Common myeloid progenitor, CD34-positive (primary cell): ENCODE measurements around the gene FER.

ENCODE experiments used
- CTCF ChIA-PET: fragments of 350-600 bp; sonication (Branson Sonifier 250); formaldehyde crosslinking; loops from one replicate; lab custom pipeline; 2021; ENCODE audit warnings: antibody characterized with exemption; lab: Charles Lee
- POLR2A ChIA-PET: fragments of 350-600 bp; sonication (Branson Sonifier 250); formaldehyde crosslinking; loops from one replicate; lab custom pipeline; 2021; ENCODE audit warnings: antibody characterized with exemption; lab: Charles Lee
- DNase-seq, 3 donors: peaks; one replicate each; pipeline versions ENCODE4 v3.0.0 to v3.0.0-alpha.2; 2013
- H3K27ac ChIP-seq, 2 experiments: 1 replicate in 1 of 2; 2 replicates in 1 of 2; pipeline ENCODE4 v1.7.0; 2013; ENCODE audit warnings: inconsistent platforms in 2 of 2, low read length in 2 of 2, mild to moderate bottlenecking in 2 of 2, low read depth in 1 of 2, moderate library complexity in 1 of 2; ENCODE audit not compliant: severe bottlenecking in 2 of 2, insufficient read depth in 1 of 2, poor library complexity in 1 of 2
- H3K27me3 ChIP-seq, 5 experiments: replicated peaks in 2 of 5; 1 replicate in 3 of 5; 2 replicates in 2 of 5; pipeline versions ENCODE4 v1.6.1 to v1.7.0; 2013; ENCODE audit warnings: low read length in 4 of 5, mild to moderate bottlenecking in 2 of 5, moderate library complexity in 2 of 5, inconsistent platforms in 1 of 5; ENCODE audit not compliant: insufficient read depth in 5 of 5, control insufficient read depth in 4 of 5
- H3K36me3 ChIP-seq, 4 experiments: 1 replicate in 2 of 4; 2 replicates in 2 of 4; pipeline versions ENCODE4 v1.6.1 to v1.7.0; 2013; ENCODE audit warnings: low read length in 3 of 4, control low read depth in 1 of 4, mild to moderate bottlenecking in 1 of 4; ENCODE audit not compliant: control insufficient read depth in 4 of 4, insufficient read depth in 4 of 4
- H3K4me1 ChIP-seq, 4 experiments: 1 replicate in 3 of 4; 2 replicates in 1 of 4; pipeline versions ENCODE4 v1.6.1 to v1.7.1; 2013; ENCODE audit warnings: low read length in 3 of 4, mild to moderate bottlenecking in 3 of 4, control low read depth in 1 of 4, inconsistent platforms in 1 of 4, moderate library complexity in 1 of 4; ENCODE audit not compliant: control insufficient read depth in 4 of 4, insufficient read depth in 4 of 4; ENCODE audit errors: control extremely low read depth in 1 of 4
- H3K4me3 ChIP-seq, 7 experiments: 1 replicate in 4 of 7; 2 replicates in 3 of 7; pipeline versions ENCODE4 v1.5.1 to v1.7.0; 2013; ENCODE audit warnings: mild to moderate bottlenecking in 7 of 7, low read length in 6 of 7, moderate library complexity in 6 of 7, inconsistent platforms in 2 of 7, low read depth in 2 of 7, control low read depth in 1 of 7; ENCODE audit not compliant: insufficient read depth in 4 of 7, control insufficient read depth in 1 of 7; ENCODE audit errors: extremely low read depth in 1 of 7
- H3K9me3 ChIP-seq, 5 experiments: 1 replicate in 4 of 5; 2 replicates in 1 of 5; pipeline versions ENCODE4 v1.6.1 to v1.7.1; 2013; ENCODE audit warnings: low read length in 4 of 5, mild to moderate bottlenecking in 2 of 5, inconsistent platforms in 1 of 5, low read depth in 1 of 5, moderate library complexity in 1 of 5; ENCODE audit not compliant: control insufficient read depth in 4 of 5, insufficient read depth in 2 of 5; ENCODE audit errors: control extremely low read depth in 1 of 5
- WGBS: methylation state at CpG from one replicate; pipeline ENCODE4 v1.1.5; 2013; ENCODE audit not compliant: insufficient coverage; 5-methylcytosine and 5-hydroxymethylcytosine counted together

Gene FER

GRCh38 chr5:108941746-108942145 is 194.0 kb downstream of the FER start:
- H3K9me3 ChIP-seq: no peaks in the 10 kb centered on the region
- POLR2A ChIA-PET: no interaction called here
- CTCF ChIA-PET: no interaction called here
- H3K4me1 ChIP-seq: no peaks in the 10 kb centered on the region
- no peak overlapping the region for H3K27ac ChIP-seq
- H3K27me3 ChIP-seq: no peaks in the 10 kb centered on the region
- WGBS: 100% methylated on average over 1 of the region's 2 CpGs
- peaks cover 0 to 3% (median 0%) of the 10 kb centered on the region in 4 experiments for H3K36me3 ChIP-seq
- H3K4me3 ChIP-seq: no peak overlapping the region
- DNase-seq: no peak

DNA sequence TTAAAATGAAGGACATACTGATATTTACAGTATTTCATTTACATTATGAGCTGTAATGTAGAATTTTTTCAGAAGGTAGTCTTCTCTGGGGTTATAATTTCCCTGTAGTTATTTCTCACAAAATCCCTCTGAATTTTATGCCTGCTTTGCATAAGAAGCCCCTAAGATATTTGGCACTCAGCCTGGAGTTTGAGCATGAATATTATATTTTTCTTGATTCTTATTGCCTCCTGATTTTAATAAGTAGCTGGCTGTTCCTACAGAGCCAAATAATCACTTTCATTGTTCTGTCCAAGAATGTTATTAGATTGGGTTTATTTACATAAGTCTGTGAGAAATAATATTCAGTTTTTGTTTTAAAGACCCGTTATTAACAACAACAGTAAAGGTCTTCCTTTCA is 195.0 kb downstream of the FER start:
- POLR2A ChIA-PET: no interaction called here
- DNase-seq: no peak
- peaks cover 0 to 3% (median 0%) of the 10 kb centered on the region in 4 experiments for H3K36me3 ChIP-seq
- H3K27me3 ChIP-seq: no peaks in the 10 kb centered on the region
- H3K4me1 ChIP-seq: no peaks in the 10 kb centered on the region
- H3K27ac ChIP-seq: no peak overlapping the region
- CTCF ChIA-PET: no interaction called here
- WGBS: no CpG with 5 or more reads among the region's 1 CpG
- no peak overlapping the region for H3K4me3 ChIP-seq
- no peaks in the 10 kb centered on the region for H3K9me3 ChIP-seq

GRCh38 chr5:108945094-108945493 is 197.4 kb downstream of the FER start:
- Histone ChIP-seq H3K36me3 (peaks cover 0 to 3% (median 0%) of the 10 kb centered on the region in 4 experiments), H3K4me3 (no peak overlapping the region), H3K4me1 (no peaks in the 10 kb centered on the region), H3K27me3 (no peaks in the 10 kb centered on the region), H3K27ac (no peak overlapping the region), H3K9me3 (no peaks in the 10 kb centered on the region)
- no peak for DNase-seq
- CTCF ChIA-PET: no interaction called here
- POLR2A ChIA-PET: no interaction called here
- WGBS: 100% methylated on average over 1 of the region's 3 CpGs

GRCh38 chr5:108946008-108946407 is 198.3 kb downstream of the FER start:
- ChIA-PET CTCF (no interaction called here), POLR2A (no interaction called here)
- no peaks in the 10 kb centered on the region for H3K27me3 ChIP-seq
- H3K4me3 ChIP-seq: no peak overlapping the region
- H3K36me3 ChIP-seq: peaks cover 0 to 3% (median 0%) of the 10 kb centered on the region in 4 experiments
- 100% methylated on average over 1 of the region's 1 CpG for WGBS
- H3K27ac ChIP-seq: no peak overlapping the region
- no peaks in the 10 kb centered on the region for H3K4me1 ChIP-seq
- no peaks in the 10 kb centered on the region for H3K9me3 ChIP-seq
- DNase-seq: no peak

DNA sequence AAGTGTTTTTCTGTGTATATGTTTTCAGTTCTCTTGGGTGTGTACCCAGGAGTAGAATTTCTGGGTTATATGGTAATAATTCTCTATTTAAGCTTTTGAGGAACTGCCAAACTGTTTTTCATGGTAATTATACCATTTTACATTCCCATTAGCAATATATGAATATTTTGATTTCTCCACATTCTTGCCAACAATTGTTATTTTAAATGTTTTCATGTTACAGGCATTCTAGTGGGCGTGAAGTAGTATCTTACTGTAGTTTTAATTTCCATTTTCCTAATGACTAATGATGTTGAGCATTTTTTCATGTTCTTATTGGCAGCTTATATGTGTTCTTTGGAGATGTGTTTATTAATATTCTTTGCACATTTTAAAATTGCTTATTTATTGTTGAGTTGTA is 199.5 kb downstream of the FER start:
- no peaks in the 10 kb centered on the region for H3K9me3 ChIP-seq
- H3K4me3 ChIP-seq: no peak overlapping the region
- H3K4me1 ChIP-seq: no peaks in the 10 kb centered on the region
- no peak for DNase-seq
- POLR2A ChIA-PET: no interaction called here
- H3K27me3 ChIP-seq: no peaks in the 10 kb centered on the region
- H3K27ac ChIP-seq: no peak overlapping the region
- CTCF ChIA-PET: no interaction called here
- peaks cover 0 to 3% (median 0%) of the 10 kb centered on the region in 4 experiments for H3K36me3 ChIP-seq
- no CpG with 5 or more reads among the region's 1 CpG for WGBS

- ChIA-PET POLR2A (no interaction called here), CTCF (no interaction called here)
- WGBS: no CpG with 5 or more reads among the region's 2 CpGs
- H3K27me3 ChIP-seq: no peaks in the 10 kb centered on the region
- no peaks in the 10 kb centered on the region for H3K4me1 ChIP-seq
- no peak overlapping the region for H3K4me3 ChIP-seq
- DNase-seq: no peak
- peaks cover 0 to under 1% (median 0%) of the 10 kb centered on the region in 4 experiments for H3K36me3 ChIP-seq
- H3K27ac ChIP-seq: no peak overlapping the region
- no peaks in the 10 kb centered on the region for H3K9me3 ChIP-seq
Observed at GRCh38 chr5:108950276-108950675, 202.6 kb downstream of the FER start.

DNA sequence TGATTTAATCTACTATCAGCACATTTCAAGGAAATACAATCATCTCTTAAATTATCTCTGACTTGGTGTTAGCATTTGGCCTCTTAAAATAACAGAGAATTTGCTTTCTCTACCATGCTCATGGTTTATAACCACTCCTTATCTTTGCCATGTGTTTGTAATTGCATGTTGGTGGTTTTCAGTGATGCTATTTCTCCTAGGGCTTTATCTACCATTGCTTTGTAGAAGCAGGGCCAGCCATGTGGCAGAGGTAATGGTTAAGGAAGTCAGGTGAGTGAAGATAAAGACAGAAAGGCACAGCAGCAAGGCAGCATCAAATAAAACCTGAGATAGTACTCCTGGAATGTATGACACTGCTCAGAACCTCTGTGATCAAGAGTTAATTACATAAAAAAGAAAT is 206.2 kb downstream of the FER start:
- Histone ChIP-seq H3K9me3 (no peaks in the 10 kb centered on the region), H3K4me1 (no peaks in the 10 kb centered on the region), H3K27ac (no peak overlapping the region), H3K27me3 (no peaks in the 10 kb centered on the region), H3K4me3 (no peak overlapping the region), H3K36me3 (no peaks in the 10 kb centered on the region)
- peak; percentile 17 to 62 (median 45) for DNase-seq
- CTCF ChIA-PET: no interaction called here
- POLR2A ChIA-PET: no interaction called here
